Hepatic stellate cell (primary cell): ENCODE results near the gene C5orf15.

Experiments used
- DNase-seq: peaks from one replicate; pipeline ENCODE4 v3.0.0; 2011; ENCODE audit warnings: low spot score

C5orf15 gene

GRCh38 chr5:133968204-133968980 lies at the start of gene C5orf15:
C5orf15 (minus strand) TSS chr5:133968625; CDS start chr5:133968584, 41 bp downstream.
- peak; percentile 89 for DNase-seq

GRCh38 chr5:134008266-134008749 lies 39.9 kb upstream of the C5orf15 start:
- DNase-seq = no peak

- DNase-seq = no peak
Observed at GRCh38 chr5:134007581-134008265, 39.3 kb upstream of the C5orf15 start.

GRCh38 chr5:134006115-134006514 lies 37.7 kb upstream of the C5orf15 start:
- DNase-seq = no peak

- peak; percentile 41 for DNase-seq
Observed at GRCh38 chr5:134005417-134006061, 37.1 kb upstream of the C5orf15 start.

GRCh38 chr5:134004626-134005416 lies 36.4 kb upstream of the C5orf15 start, which contains the start of gene VDAC1:
VDAC1 (minus strand) TSS chr5:134004975; CDS start chr5:133993012, 11,963 bp downstream.
- DNase-seq = peak; percentile 92

- peak; percentile 67 for DNase-seq
Observed at GRCh38 chr5:134003817-134004625, 35.6 kb upstream of the C5orf15 start.

- DNase-seq = no peak
Observed at GRCh38 chr5:134003064-134003816, 34.8 kb upstream of the C5orf15 start.

- DNase-seq = no peak
Observed at GRCh38 chr5:134001938-134002731, 33.7 kb upstream of the C5orf15 start.

GRCh38 chr5:134000696-134001453 lies 32.5 kb upstream of the C5orf15 start:
- no peak for DNase-seq

GRCh38 chr5:134000091-134000511 lies 31.7 kb upstream of the C5orf15 start:
- DNase-seq = no peak

GRCh38 chr5:133998807-133999206 lies 30.4 kb upstream of the C5orf15 start:
- DNase-seq = no peak

- DNase-seq = no peak
Observed at GRCh38 chr5:133998042-133998441, 29.6 kb upstream of the C5orf15 start.

GRCh38 chr5:133996683-133997252 lies 28.3 kb upstream of the C5orf15 start:
- no peak for DNase-seq

- DNase-seq = no peak
Observed at GRCh38 chr5:133995883-133996563, 27.6 kb upstream of the C5orf15 start.

GRCh38 chr5:133995341-133995740 lies 26.9 kb upstream of the C5orf15 start:
- no peak for DNase-seq

GRCh38 chr5:133994990-133995333 lies 26.5 kb upstream of the C5orf15 start:
- DNase-seq = no peak
